CD4-positive, CD25-positive, alpha-beta regulatory T cell (primary cell): ENCODE measurements around the gene EGLN2. TPM values are rescaled to one million over a fixed set of nuclear protein-coding genes. Genes with fewer than 3 reads are reported as not detected.
A peak's percentile ranks its signal among the peaks of the same experiment; 100 is the strongest.
"Not testable (repeated sequence)": the region's sequence is repeated elsewhere in the genome, so short reads cannot be mapped to it uniquely, and the experiment has no call there.

Source experiments
- ATAC-seq, 2 donors: fragments of 150-1000 bp; cut with Tn5 transposase; one replicate each; pipeline ENCODE4 v1.10.0; 2021; ENCODE audit warnings: low read depth in 2 of 2, moderate number of reproducible peaks in 2 of 2, moderate library complexity in 1 of 2
- DNase-seq, 3 donors: peaks; one replicate each; pipeline versions ENCODE4 v3.0.0 to v3.0.0-alpha.2; 2012 to 2022; ENCODE audit warnings: mixed read lengths in 1 of 3
- H3K27ac ChIP-seq: one replicate; pipeline ENCODE4 v1.7.0; 2013; ENCODE audit warnings: mild to moderate bottlenecking, low read length; ENCODE audit not compliant: insufficient read depth, poor library complexity, severe bottlenecking
- H3K27me3 ChIP-seq: one replicate; pipeline ENCODE4 v1.7.0; 2013; ENCODE audit warnings: low read length; ENCODE audit not compliant: control insufficient read depth, insufficient read depth
- H3K36me3 ChIP-seq: one replicate; pipeline ENCODE4 v1.7.0; 2013; ENCODE audit warnings: mild to moderate bottlenecking, low read length, moderate library complexity; ENCODE audit not compliant: control insufficient read depth, insufficient read depth
- H3K4me1 ChIP-seq: 2 replicates; pipeline ENCODE4 v1.7.0; 2013; ENCODE audit warnings: mild to moderate bottlenecking, low read length; ENCODE audit not compliant: insufficient read depth, control insufficient read depth, poor library complexity, severe bottlenecking
- H3K4me3 ChIP-seq: one replicate; pipeline ENCODE4 v1.7.0; 2013; ENCODE audit warnings: low read depth, mild to moderate bottlenecking, low read length, moderate library complexity
- H3K9me3 ChIP-seq, 2 experiments: 1 replicate in 1 of 2; 2 replicates in 1 of 2; pipeline ENCODE4 v1.7.0; 2013; ENCODE audit warnings: low read length in 2 of 2, mild to moderate bottlenecking in 1 of 2, moderate library complexity in 1 of 2; ENCODE audit not compliant: control insufficient read depth in 2 of 2
- H3K27ac Mint-ChIP-seq, 3 donors: one replicate each; pipeline ENCODE4 v1.8.0; 2020 to 2022; ENCODE audit warnings: mild to moderate bottlenecking in 3 of 3, mixed read lengths in 3 of 3, moderate library complexity in 2 of 3
- H3K27me3 Mint-ChIP-seq: one replicate; pipeline ENCODE4 v1.8.0; 2022; ENCODE audit warnings: mild to moderate bottlenecking, mixed read lengths
- H3K36me3 Mint-ChIP-seq: one replicate; pipeline ENCODE4 v1.8.0; 2020; ENCODE audit warnings: mixed read lengths
- H3K4me1 Mint-ChIP-seq, 4 donors: one replicate each; pipeline ENCODE4 v1.8.0; 2020 to 2022; ENCODE audit warnings: mixed read lengths in 4 of 4, mild to moderate bottlenecking in 1 of 4
- H3K4me3 Mint-ChIP-seq, 4 donors: one replicate each; pipeline ENCODE4 v1.8.0; 2020 to 2022; ENCODE audit warnings: mild to moderate bottlenecking in 4 of 4, mixed read lengths in 4 of 4, moderate library complexity in 3 of 4
- H3K9me3 Mint-ChIP-seq, 7 donors: one replicate each; pipeline ENCODE4 v1.8.0; 2020 to 2022; ENCODE audit warnings: mixed read lengths in 7 of 7, mild to moderate bottlenecking in 3 of 7, moderate library complexity in 2 of 7
- polyA plus RNA-seq, 4 donors: library from polyadenylated mRNA; unstranded; fragments of 300-500 nt; fragmentation: Illumina TruSeq; gene quantifications; one replicate each; pipeline ENCODE4 v1.2.3, GENCODE V29; 2021
- total RNA-seq: library from RNA; stranded (reverse); gene quantifications from one replicate; pipeline ENCODE4 v1.2.3, GENCODE V29; 2022

The EGLN2 gene
- total and polyA plus RNA-seq, 5 donors from 2014 or later = 135 to 191 (median 166) TPM

DNA sequence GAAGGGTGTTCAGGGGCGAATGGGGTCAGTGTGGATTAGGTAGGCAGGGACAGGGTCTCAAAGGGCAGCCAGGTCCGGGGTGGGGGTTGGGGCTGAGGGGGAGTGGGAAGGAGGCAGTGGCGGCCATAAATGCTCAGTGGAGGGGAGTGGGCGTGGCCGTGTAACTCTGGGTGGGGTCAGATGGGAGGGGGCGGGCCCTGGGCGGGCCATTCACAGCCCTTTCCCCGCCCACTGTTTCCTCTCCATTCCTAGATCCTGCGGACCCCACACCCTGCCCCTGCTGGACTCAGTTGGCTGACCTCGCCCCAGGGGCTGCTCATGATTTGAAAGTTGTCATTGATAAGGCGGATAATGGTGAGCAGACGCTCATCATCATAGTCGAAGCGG, 27.3 kb downstream of the EGLN2 start:
- ATAC-seq, H3K27me3 Mint-ChIP-seq: not testable (repeated sequence)

GRCh38 chr19:40826699-40827385, 27.9 kb downstream of the EGLN2 start:
- H3K27ac ChIP-seq = peak overlapping the region; percentile 34

More for the DNA sequence above, 27.3 kb downstream of the EGLN2 start:
- not testable (repeated sequence) for H3K36me3 ChIP-seq, H3K9me3 Mint-ChIP-seq, DNase-seq, H3K4me3 ChIP-seq, H3K9me3 ChIP-seq, H3K4me1 ChIP-seq, H3K27me3 ChIP-seq
- H3K27ac Mint-ChIP-seq = peak overlapping the region; percentile 22 to 94 (median 94)
- peak overlapping the region; percentile 34 for H3K27ac ChIP-seq
- H3K36me3 Mint-ChIP-seq = peaks cover 27% of the 10 kb centered on the region
- H3K4me3 Mint-ChIP-seq = peak overlapping the region in 3 of 4 donors; percentile 47 to 66 (median 50)
- peaks cover 7 to 30% (median 11%) of the 10 kb centered on the region in 4 donors for H3K4me1 Mint-ChIP-seq

GRCh38 chr19:40827386-40828247, 28.6 kb downstream of the EGLN2 start:
- Mint-ChIP-seq H3K27ac (peak overlapping the region in 2 of 3 donors; percentile 94), H3K4me1 (peaks cover 7 to 30% (median 11%) of the 10 kb centered on the region in 4 donors), H3K9me3 (no peaks in the 10 kb centered on the region), H3K27me3 (no peaks in the 10 kb centered on the region), H3K36me3 (peaks cover 27% of the 10 kb centered on the region), H3K4me3 (peak overlapping the region in 1 of 4 donors; percentile 66)
- H3K36me3 ChIP-seq = peaks cover 3% of the 10 kb centered on the region
- peak overlapping the region; percentile 34 for H3K27ac ChIP-seq
- H3K9me3 ChIP-seq = no peaks in the 10 kb centered on the region
- no peaks in the 10 kb centered on the region for H3K4me1 ChIP-seq
- DNase-seq = no peak
- no peak overlapping the region for H3K4me3 ChIP-seq
- no peak for ATAC-seq
- H3K27me3 ChIP-seq = no peaks in the 10 kb centered on the region

More at GRCh38 chr19:40826699-40827385, 27.9 kb downstream of the EGLN2 start:
- DNase-seq (peak; percentile 52 to 88 (median 76)), ATAC-seq (peak; percentile 88 to 92)
- H3K9me3 Mint-ChIP-seq, H3K9me3 ChIP-seq, H3K4me3 ChIP-seq, H3K27me3 ChIP-seq, H3K4me1 ChIP-seq, H3K27me3 Mint-ChIP-seq, H3K36me3 ChIP-seq: not testable (repeated sequence)
- Mint-ChIP-seq H3K4me3 (peak overlapping the region in 3 of 4 donors; percentile 47 to 66 (median 50)), H3K4me1 (peaks cover 7 to 30% (median 11%) of the 10 kb centered on the region in 4 donors), H3K36me3 (peaks cover 27% of the 10 kb centered on the region), H3K27ac (peak overlapping the region; percentile 22 to 94 (median 94))

DNA sequence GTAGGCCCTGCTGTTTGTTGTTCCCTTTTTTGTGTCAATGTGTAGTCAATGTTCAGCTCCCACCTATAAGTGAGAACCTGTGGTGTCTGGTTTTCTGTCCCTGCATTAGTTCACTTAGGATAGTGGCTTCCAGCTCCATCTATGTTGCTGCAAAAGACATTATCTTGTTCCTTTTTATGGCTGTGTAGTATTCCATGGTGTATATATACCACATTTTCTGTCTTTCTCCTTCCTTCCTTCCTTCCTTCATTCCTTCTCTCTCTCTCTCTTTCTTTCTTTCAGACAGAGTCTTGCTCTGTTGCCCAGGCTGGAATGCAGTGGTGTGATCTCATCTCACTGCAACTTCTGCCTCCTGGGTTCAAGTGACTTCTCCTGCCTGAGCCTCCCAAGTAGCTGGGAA, 30.2 kb downstream of the EGLN2 start:
- no peak overlapping the region for H3K4me3 Mint-ChIP-seq
- DNase-seq (no peak), ATAC-seq (no peak)
- H3K27me3 Mint-ChIP-seq = no peaks in the 10 kb centered on the region
- no peaks in the 10 kb centered on the region for H3K9me3 ChIP-seq
- H3K36me3 Mint-ChIP-seq = peaks cover 27% of the 10 kb centered on the region
- no peaks in the 10 kb centered on the region for H3K9me3 Mint-ChIP-seq
- H3K4me1 Mint-ChIP-seq = peaks cover 7 to 29% (median 11%) of the 10 kb centered on the region in 4 donors
- H3K36me3 ChIP-seq = peaks cover 3% of the 10 kb centered on the region
- no peak overlapping the region for H3K4me3 ChIP-seq
- H3K27ac ChIP-seq = no peak overlapping the region
- H3K27me3 ChIP-seq = no peaks in the 10 kb centered on the region
- no peaks in the 10 kb centered on the region for H3K4me1 ChIP-seq
- H3K27ac Mint-ChIP-seq = peak overlapping the region in 2 of 3 donors; percentile 11 to 45

DNA sequence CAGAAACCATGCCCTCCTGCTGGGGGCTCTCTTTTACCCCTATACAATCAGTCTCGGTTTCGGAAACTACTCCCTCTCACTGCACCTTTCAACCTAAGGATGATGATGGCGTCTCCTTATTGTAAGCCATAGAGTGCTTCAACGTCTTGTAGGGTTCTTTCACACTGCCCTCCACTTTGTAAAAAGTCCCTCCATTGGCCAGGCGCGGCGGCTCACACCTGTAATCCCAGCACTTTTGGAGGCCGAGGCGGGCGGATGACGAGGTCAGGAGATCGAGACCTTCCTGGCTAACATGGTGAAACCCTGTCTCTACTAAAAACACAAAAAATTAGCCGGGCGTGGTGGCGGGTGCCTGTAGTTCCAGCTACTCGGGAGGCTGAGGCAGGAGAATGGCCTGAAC, 31.8 kb downstream of the EGLN2 start:
- H3K27ac ChIP-seq, H3K36me3 ChIP-seq, H3K9me3 ChIP-seq, H3K4me3 ChIP-seq, H3K27ac Mint-ChIP-seq, ATAC-seq, H3K27me3 Mint-ChIP-seq, H3K4me3 Mint-ChIP-seq, H3K27me3 ChIP-seq, H3K9me3 Mint-ChIP-seq, H3K4me1 ChIP-seq, DNase-seq: not testable (repeated sequence)
- Mint-ChIP-seq H3K36me3 (peaks cover 27% of the 10 kb centered on the region), H3K4me1 (peaks cover 7 to 23% (median 10%) of the 10 kb centered on the region in 4 donors)

- Histone ChIP-seq H3K4me1 (no peaks in the 10 kb centered on the region), H3K27ac (no peak overlapping the region), H3K36me3 (peaks cover under 1% of the 10 kb centered on the region), H3K4me3 (no peak overlapping the region), H3K27me3 (no peaks in the 10 kb centered on the region), H3K9me3 (no peaks in the 10 kb centered on the region)
- no peak for DNase-seq
- Mint-ChIP-seq H3K4me1 (peaks cover 6 to 17% (median 7%) of the 10 kb centered on the region in 4 donors), H3K9me3 (peaks cover 0 to 1% (median 0%) of the 10 kb centered on the region in 7 donors), H3K4me3 (no peak overlapping the region), H3K27ac (no peak overlapping the region), H3K27me3 (no peaks in the 10 kb centered on the region), H3K36me3 (peaks cover 24% of the 10 kb centered on the region)
- no peak for ATAC-seq
These were observed 32.8 kb downstream of the EGLN2 start for GRCh38 chr19:40831502-40832430.

- not testable (repeated sequence) for H3K9me3 ChIP-seq, H3K27ac Mint-ChIP-seq, H3K27me3 Mint-ChIP-seq, ATAC-seq, H3K27me3 ChIP-seq, DNase-seq, H3K4me3 ChIP-seq, H3K4me3 Mint-ChIP-seq, H3K9me3 Mint-ChIP-seq, H3K27ac ChIP-seq, H3K4me1 ChIP-seq, H3K36me3 ChIP-seq
- Mint-ChIP-seq H3K4me1 (peaks cover 0 to 10% (median 3%) of the 10 kb centered on the region in 4 donors), H3K36me3 (peaks cover 18% of the 10 kb centered on the region)
These were observed 33.4 kb downstream of the EGLN2 start for GRCh38 chr19:40832431-40832790.
